Measurements from ENCODE around the gene HOXB1.

DNA sequence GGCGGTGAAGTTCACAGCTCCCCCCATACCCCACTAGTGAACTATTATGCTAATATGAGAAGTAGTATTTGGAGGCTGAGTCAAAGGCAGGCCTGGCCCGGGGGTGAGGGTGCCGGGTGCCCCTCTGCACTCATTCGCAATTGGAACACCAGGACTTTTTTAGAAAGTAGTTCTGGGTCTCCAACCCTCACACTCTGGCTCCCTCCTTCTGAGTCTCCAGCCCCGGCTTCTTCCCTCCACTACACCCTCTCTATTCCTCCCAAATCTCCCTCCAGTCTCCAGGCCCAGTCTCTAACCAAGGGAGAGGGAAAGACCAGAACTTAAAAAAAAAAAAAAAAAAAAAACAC is 25.4 kb upstream of the HOXB1 start:
- TF ChIP-seq, protein P1, sequence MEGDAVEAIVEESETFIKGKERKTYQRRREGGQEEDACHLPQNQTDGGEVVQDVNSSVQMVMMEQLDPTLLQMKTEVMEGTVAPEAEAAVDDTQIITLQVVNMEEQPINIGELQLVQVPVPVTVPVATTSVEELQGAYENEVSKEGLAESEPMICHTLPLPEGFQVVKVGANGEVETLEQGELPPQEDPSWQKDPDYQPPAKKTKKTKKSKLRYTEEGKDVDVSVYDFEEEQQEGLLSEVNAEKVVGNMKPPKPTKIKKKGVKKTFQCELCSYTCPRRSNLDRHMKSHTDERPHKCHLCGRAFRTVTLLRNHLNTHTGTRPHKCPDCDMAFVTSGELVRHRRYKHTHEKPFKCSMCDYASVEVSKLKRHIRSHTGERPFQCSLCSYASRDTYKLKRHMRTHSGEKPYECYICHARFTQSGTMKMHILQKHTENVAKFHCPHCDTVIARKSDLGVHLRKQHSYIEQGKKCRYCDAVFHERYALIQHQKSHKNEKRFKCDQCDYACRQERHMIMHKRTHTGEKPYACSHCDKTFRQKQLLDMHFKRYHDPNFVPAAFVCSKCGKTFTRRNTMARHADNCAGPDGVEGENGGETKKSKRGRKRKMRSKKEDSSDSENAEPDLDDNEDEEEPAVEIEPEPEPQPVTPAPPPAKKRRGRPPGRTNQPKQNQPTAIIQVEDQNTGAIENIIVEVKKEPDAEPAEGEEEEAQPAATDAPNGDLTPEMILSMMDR (IDR thresholded peaks at IDR 0.05), result no peak
- TF ChIP-seq EP300 (IDR thresholded peaks at IDR 0.05), result no peak
- no peak for TF ChIP-seq POLR2A (IDR thresholded peaks at IDR 0.05)

All from upper lobe of left lung (tissue), 4 donors.